Dendritic cell treated with granulocyte-macrophage colony-stimulating factor and Interleukin-4, amounts not matched to agents 40 ng/mL and 50 ng/mL, for 4 days (primary cell): Measurements from ENCODE around the gene PXDC1.
"Not testable (repeated sequence)": the region's sequence is repeated elsewhere in the genome, so short reads cannot be mapped to it uniquely, and the experiment has no call there.

Source experiments
- H3K27ac Mint-ChIP-seq: one replicate; pipeline ENCODE4 v1.8.0; 2022; ENCODE audit warnings: mild to moderate bottlenecking, mixed read lengths
- H3K27me3 Mint-ChIP-seq: one replicate; pipeline ENCODE4 v1.8.0; 2022; ENCODE audit warnings: mild to moderate bottlenecking, mixed read lengths
- H3K36me3 Mint-ChIP-seq: one replicate; pipeline ENCODE4 v1.8.0; 2022; ENCODE audit warnings: low read depth, mixed read lengths
- H3K4me1 Mint-ChIP-seq: one replicate; pipeline ENCODE4 v1.8.0; 2022; ENCODE audit warnings: low read depth, mixed read lengths
- H3K4me3 Mint-ChIP-seq: one replicate; pipeline ENCODE4 v1.8.0; 2022; ENCODE audit warnings: mild to moderate bottlenecking, moderate library complexity, mixed read lengths
- H3K9me3 Mint-ChIP-seq: one replicate; pipeline ENCODE4 v1.8.0; 2022; ENCODE audit warnings: mixed read lengths
- intact Hi-C: fragments of 100-400 bp; cut with micrococcal nuclease; formaldehyde crosslinking; loops from one replicate; pipeline ENCODE4 v1.15.0; 2022

PXDC1 gene

DNA sequence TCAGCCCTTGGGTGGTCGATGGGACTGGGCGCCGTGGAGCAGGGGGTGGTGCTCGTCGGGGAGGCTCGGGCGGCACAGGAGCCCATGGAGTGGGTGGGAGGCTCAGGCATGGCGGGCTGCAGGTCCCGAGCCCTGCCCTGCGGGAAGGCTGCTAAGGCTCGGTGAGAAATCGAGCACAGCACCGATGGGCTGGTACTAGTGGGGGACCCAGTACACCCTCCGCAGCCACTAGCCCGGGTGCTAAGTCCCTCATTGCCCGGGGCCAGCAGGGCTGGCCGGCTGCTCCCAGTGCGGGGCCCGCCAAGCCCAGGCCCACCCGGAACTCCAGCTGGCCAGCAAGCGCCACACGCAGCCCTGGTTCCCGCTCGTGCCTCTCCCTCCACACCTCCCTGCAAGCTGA lies 30.7 kb downstream of the PXDC1 start:
- H3K27ac Mint-ChIP-seq, H3K9me3 Mint-ChIP-seq, intact Hi-C loops, H3K4me3 Mint-ChIP-seq, H3K27me3 Mint-ChIP-seq, H3K4me1 Mint-ChIP-seq: not testable (repeated sequence)
- peaks cover 55% of the 10 kb centered on the region for H3K36me3 Mint-ChIP-seq

DNA sequence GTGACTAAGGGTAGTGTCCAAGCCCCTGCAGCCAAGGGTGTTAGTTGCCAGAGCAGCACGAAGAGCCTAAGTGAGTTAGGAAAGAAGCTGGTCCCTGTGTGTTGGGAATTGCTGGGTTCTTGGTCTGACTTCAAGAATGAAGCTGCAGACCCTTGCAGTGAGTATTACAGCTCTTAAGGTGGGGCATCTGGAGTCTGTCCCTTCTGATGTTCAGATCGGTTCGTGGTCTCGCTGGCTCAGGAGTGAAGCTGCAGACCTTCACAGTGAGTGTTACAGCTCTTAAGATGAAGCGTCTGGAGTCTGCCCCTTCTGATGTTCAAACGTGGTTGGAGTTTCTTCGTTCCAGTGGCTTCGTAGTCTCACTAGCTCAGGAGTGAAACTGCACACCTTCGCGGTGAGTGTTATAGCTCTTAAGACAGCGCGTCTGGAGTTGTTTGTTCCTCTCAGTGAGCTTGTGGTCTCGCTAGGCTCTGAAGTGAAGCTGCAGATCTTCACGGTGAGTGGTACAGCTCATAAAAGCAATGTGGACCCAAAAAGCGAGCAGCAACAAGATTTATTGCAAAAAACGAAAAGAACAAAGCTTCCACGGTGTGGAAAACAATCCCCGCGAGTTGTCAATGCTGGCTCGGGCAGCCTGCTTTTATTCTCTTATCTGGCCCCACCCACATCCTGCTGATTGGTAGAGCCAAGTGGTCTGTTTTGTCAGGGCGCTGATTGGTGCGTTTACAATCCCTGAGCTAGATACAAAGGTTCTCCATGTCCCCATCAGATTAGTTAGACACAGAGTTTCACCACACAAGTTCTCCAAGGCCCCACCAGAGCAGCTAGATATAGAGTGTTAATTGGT lies 31.8 kb downstream of the PXDC1 start:
- H3K27ac Mint-ChIP-seq, result no peak overlapping the region
- intact Hi-C loops, result no loop called here
- H3K4me3 Mint-ChIP-seq, result no peak overlapping the region
- H3K9me3 Mint-ChIP-seq, result no peaks in the 10 kb centered on the region
- no peaks in the 10 kb centered on the region for H3K4me1 Mint-ChIP-seq
- H3K36me3 Mint-ChIP-seq, result peaks cover 45% of the 10 kb centered on the region
- H3K27me3 Mint-ChIP-seq, result no peaks in the 10 kb centered on the region

DNA sequence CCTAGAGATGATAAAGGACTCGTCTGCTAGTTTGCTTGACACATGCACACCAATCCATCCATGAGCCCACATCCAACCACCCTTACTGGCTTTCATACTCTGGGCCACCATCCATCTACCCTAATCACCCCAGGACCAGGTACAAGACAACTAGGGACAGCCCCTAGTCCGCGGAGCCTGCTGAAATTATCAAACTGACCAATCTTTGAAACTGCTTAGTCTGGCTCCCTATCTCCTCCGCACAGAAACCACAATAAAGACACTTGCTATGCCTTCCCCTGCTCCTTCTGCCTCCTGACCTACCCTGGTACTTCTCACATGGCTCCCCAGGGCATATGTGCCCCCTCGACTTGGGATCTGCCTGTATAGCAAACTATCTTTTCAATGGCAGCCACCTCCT lies 33.1 kb downstream of the PXDC1 start:
- intact Hi-C loops, result no loop called here
- Mint-ChIP-seq H3K9me3 (no peaks in the 10 kb centered on the region), H3K4me1 (no peaks in the 10 kb centered on the region), H3K4me3 (no peak overlapping the region), H3K36me3 (peaks cover 32% of the 10 kb centered on the region), H3K27me3 (no peaks in the 10 kb centered on the region), H3K27ac (no peak overlapping the region)

GRCh38 chr6:3715285-3715684 lies 36.2 kb downstream of the PXDC1 start:
- H3K4me1 Mint-ChIP-seq, result no peaks in the 10 kb centered on the region
- no peak overlapping the region for H3K27ac Mint-ChIP-seq
- intact Hi-C loops, result no loop called here
- no peak overlapping the region for H3K4me3 Mint-ChIP-seq
- peaks cover 7% of the 10 kb centered on the region for H3K36me3 Mint-ChIP-seq
- no peaks in the 10 kb centered on the region for H3K9me3 Mint-ChIP-seq
- no peaks in the 10 kb centered on the region for H3K27me3 Mint-ChIP-seq

DNA sequence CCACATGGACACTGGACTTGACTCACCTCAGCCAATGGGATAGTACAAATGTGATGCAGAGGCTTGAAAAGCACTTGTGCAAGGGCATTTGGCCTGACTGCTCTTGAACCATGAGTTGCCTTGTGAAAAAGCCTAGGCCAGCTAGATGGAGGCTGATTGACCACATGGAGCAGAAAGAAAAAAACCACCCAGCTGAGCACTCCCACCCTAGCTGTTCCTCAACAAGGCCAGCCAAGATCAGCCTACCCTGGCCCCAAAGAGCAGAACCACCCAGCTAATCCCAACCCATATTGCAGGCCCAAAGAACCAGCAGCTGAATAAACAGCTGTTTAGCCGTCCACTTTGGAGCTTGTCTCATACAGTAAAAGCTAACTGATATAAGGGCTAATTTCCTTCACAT lies 36.7 kb downstream of the PXDC1 start:
- Mint-ChIP-seq H3K4me1 (no peaks in the 10 kb centered on the region), H3K27ac (no peak overlapping the region), H3K36me3 (peaks cover 2% of the 10 kb centered on the region), H3K27me3 (no peaks in the 10 kb centered on the region), H3K9me3 (no peaks in the 10 kb centered on the region), H3K4me3 (no peak overlapping the region)
- intact Hi-C loops, result no loop called here

DNA sequence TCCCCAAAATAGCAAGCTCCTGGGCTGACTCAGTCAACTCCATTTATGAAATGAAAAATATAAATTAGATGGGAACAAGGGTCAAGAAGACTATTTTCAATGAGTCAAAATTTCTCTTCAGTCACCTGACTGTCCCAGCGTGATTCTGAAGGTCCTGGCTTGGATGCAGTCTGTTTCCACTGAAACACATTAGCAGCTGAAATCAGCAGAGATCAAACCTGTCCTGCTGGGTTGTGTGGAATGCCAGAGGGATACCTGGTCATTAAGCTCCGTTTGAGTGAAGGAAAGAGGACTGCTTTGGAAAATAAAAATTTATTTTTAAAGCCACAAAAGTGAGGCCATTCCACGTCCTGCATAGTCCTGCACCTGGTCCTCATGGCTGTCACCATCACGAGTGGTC lies 37.4 kb downstream of the PXDC1 start:
- H3K9me3 Mint-ChIP-seq, result no peaks in the 10 kb centered on the region
- H3K4me3 Mint-ChIP-seq, result no peak overlapping the region
- intact Hi-C loops, result no loop called here
- no peaks in the 10 kb centered on the region for H3K4me1 Mint-ChIP-seq
- no peaks in the 10 kb centered on the region for H3K36me3 Mint-ChIP-seq
- no peak overlapping the region for H3K27ac Mint-ChIP-seq
- no peaks in the 10 kb centered on the region for H3K27me3 Mint-ChIP-seq

DNA sequence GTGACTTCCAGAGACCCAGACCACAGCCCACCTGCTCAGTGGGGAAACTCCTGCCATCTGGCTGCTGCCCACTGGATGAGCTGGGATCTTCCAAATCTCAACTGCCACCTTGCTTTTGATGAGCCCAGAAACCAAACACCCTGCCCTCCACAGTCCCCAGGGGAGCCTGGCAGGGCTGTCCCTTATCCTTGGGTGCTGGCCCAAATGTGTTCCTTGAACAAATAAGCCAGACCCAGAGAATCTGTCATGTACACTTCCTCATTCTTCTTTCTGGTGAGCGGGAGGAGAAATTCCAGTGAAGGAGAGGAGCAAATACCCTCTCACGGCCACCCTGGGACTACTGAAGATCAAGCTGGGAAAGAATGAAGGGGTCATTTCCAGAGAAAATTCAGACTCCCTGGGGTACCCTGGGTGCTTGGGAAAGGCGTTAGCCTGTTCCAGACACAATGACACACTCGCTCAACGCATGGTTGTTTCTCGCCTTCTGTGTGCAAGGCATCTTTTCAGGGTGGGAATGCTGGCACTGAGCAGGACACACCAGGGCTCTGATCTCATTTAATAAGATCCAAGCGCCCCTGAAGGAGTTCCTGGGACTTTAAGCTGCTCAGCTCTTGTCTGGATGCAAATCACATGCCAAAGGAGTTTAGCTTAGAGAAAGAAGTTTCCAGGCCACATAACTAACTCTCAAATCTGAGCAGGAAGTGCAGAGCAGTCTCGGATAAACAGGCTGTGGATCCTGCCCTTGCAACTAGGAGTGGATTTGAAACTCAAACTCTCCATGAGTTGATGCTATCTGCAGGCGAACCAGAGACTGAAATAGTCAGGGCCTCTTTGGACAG lies 38.5 kb downstream of the PXDC1 start:
- Mint-ChIP-seq H3K4me3 (no peak overlapping the region), H3K4me1 (no peaks in the 10 kb centered on the region), H3K36me3 (no peaks in the 10 kb centered on the region), H3K27me3 (no peaks in the 10 kb centered on the region), H3K9me3 (no peaks in the 10 kb centered on the region), H3K27ac (no peak overlapping the region)
- intact Hi-C loops, result no loop called here

GRCh38 chr6:3711776-3712175 lies 39.7 kb downstream of the PXDC1 start:
- Mint-ChIP-seq H3K27ac (no peak overlapping the region), H3K9me3 (no peaks in the 10 kb centered on the region), H3K4me3 (no peak overlapping the region), H3K36me3 (no peaks in the 10 kb centered on the region), H3K4me1 (peaks cover 6% of the 10 kb centered on the region), H3K27me3 (peaks cover 3% of the 10 kb centered on the region)
- intact Hi-C loops, result no loop called here

DNA sequence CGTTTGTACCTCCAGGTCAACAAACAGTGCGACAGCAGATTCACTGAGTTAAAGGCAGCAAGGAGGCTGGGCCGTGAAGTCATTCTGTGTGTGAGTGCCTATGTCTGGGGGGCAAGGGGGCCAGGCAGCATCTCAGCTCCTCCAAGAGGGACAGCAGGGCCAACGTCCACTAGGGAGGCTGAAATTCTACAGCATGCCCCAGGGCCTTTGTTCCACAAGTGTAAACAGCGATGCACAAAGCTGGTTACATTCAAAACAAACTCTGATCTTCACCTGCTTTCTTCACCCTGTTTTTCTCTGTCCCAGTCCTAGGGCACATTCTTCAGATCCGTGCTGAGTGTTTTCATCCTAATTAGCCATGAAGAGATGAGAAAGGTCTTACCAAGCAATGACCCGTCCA lies 41.1 kb downstream of the PXDC1 start:
- no peak overlapping the region for H3K27ac Mint-ChIP-seq
- intact Hi-C loops, result no loop called here
- H3K4me3 Mint-ChIP-seq, result no peak overlapping the region
- H3K27me3 Mint-ChIP-seq, result peaks cover 3% of the 10 kb centered on the region
- no peaks in the 10 kb centered on the region for H3K36me3 Mint-ChIP-seq
- peaks cover 6% of the 10 kb centered on the region for H3K4me1 Mint-ChIP-seq
- no peaks in the 10 kb centered on the region for H3K9me3 Mint-ChIP-seq

DNA sequence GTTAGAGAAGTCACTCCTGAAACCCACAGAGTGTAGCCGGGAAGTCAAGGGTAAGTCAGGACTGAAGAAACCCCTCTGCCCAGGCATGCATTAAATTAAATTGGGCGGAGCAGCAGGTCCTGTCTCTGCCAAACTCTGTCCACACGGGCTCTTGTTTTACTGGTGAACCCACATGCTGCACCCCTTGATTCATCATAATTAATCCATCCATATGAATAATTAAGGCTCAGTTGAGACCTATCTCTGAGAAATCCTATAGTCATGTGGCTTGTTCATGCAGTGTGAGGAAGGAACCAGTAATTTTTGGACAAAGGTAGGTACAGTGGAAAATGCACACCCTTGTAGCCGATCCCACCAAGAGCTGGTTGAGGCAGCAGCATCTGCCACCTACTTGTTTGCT lies 43.0 kb downstream of the PXDC1 start:
- intact Hi-C loops, result no loop called here
- H3K36me3 Mint-ChIP-seq, result no peaks in the 10 kb centered on the region
- H3K4me1 Mint-ChIP-seq, result peaks cover 6% of the 10 kb centered on the region
- H3K27ac Mint-ChIP-seq, result no peak overlapping the region
- H3K9me3 Mint-ChIP-seq, result no peaks in the 10 kb centered on the region
- H3K27me3 Mint-ChIP-seq, result peaks cover 8% of the 10 kb centered on the region
- H3K4me3 Mint-ChIP-seq, result no peak overlapping the region

DNA sequence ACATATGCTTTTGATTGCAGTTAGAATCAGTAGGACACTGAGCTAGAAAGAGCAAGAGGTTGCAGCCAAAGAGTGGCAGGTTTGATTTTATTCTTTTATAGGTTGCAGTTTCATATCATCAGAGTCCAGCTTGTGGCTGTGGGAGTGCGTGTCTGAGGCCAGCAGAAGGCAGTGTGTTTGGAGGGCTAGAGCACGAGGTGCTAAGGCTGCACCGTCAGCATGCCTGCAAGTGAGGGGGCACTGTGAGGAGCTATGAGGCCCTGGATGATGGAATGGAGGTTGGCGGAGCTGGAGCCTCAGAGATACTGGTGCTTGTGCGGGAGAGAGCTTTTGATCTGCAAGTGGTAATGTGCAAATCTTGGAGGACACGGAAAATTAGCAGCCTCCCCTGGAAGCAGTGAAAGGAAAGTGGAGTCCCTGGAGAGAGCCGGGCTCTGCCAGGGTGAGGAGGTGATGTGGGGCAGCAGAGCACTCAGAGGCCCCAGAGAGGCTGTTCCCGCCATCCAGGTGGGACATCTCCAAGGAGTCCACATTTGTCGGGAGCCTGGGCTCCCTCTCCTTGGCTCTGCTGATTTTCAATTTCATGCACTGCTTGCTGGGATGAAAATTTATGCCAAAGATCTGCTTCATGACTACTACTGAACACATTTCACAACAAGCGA lies 43.6 kb downstream of the PXDC1 start:
- Mint-ChIP-seq H3K9me3 (no peaks in the 10 kb centered on the region), H3K4me1 (peaks cover 6% of the 10 kb centered on the region), H3K27ac (no peak overlapping the region), H3K36me3 (no peaks in the 10 kb centered on the region), H3K27me3 (peaks cover 8% of the 10 kb centered on the region), H3K4me3 (no peak overlapping the region)
- intact Hi-C loops, result no loop called here

GRCh38 chr6:3707024-3707423 lies 44.5 kb downstream of the PXDC1 start:
- Mint-ChIP-seq H3K36me3 (no peaks in the 10 kb centered on the region), H3K27ac (no peak overlapping the region), H3K9me3 (no peaks in the 10 kb centered on the region), H3K4me1 (peaks cover 6% of the 10 kb centered on the region), H3K27me3 (peaks cover 8% of the 10 kb centered on the region), H3K4me3 (no peak overlapping the region)
- intact Hi-C loops, result no loop called here

- Mint-ChIP-seq H3K36me3 (no peaks in the 10 kb centered on the region), H3K27me3 (peaks cover 8% of the 10 kb centered on the region), H3K9me3 (no peaks in the 10 kb centered on the region), H3K4me1 (peaks cover 6% of the 10 kb centered on the region), H3K27ac (no peak overlapping the region), H3K4me3 (no peak overlapping the region)
- intact Hi-C loops, result no loop called here
Measured at GRCh38 chr6:3706547-3706946, 45.0 kb downstream of the PXDC1 start.

GRCh38 chr6:3701631-3702030 lies 49.9 kb downstream of the PXDC1 start:
- H3K4me3 Mint-ChIP-seq, result no peak overlapping the region
- intact Hi-C loops, result no loop called here
- peaks cover 8% of the 10 kb centered on the region for H3K27me3 Mint-ChIP-seq
- H3K9me3 Mint-ChIP-seq, result no peaks in the 10 kb centered on the region
- no peaks in the 10 kb centered on the region for H3K4me1 Mint-ChIP-seq
- H3K36me3 Mint-ChIP-seq, result no peaks in the 10 kb centered on the region
- H3K27ac Mint-ChIP-seq, result no peak overlapping the region
